ENCODE results near the gene GABPB2.

Gene GABPB2

DNA sequence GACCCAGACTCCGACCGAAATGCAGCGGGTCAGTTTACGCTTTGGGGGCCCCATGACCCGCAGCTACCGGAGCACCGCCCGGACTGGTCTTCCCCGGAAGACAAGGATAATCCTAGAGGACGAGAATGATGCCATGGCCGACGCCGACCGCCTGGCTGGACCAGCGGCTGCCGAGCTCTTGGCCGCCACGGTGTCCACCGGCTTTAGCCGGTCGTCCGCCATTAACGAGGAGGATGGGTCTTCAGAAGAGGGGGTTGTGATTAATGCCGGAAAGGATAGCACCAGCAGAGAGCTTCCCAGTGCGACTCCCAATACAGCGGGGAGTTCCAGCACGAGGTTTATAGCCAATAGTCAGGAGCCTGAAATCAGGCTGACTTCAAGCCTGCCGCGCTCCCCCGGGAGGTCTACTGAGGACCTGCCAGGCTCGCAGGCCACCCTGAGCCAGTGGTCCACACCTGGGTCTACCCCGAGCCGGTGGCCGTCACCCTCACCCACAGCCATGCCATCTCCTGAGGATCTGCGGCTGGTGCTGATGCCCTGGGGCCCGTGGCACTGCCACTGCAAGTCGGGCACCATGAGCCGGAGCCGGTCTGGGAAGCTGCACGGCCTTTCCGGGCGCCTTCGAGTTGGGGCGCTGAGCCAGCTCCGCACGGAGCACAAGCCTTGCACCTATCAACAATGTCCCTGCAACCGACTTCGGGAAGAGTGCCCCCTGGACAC lies 22.5 kb upstream of the GABPB2 start (continued):
- no peak; the same call in 1 of the 2 replicates for TF ChIP-seq SP2 (tag by site-specific recombination; IDR thresholded peaks at IDR 0.05)
- 0 out of 2 replicates have a peak, but pooled peaks have one; percentile 81 for TF ChIP-seq ZBTB20 (tag by site-specific recombination; IDR thresholded peaks at IDR 0.05)
- TF ChIP-seq MEIS1 (CRISPR knock-in tag; IDR thresholded peaks at IDR 0.05; ENCODE audit: borderline replicate concordance): no peak
- no peak for TF ChIP-seq ZNF629 (tag by site-specific recombination; IDR thresholded peaks at IDR 0.05)
- TF ChIP-seq ZNF677 (tag by site-specific recombination; IDR thresholded peaks at IDR 0.05): no peak
- no peak for TF ChIP-seq ZNF19 (tag by site-specific recombination; IDR thresholded peaks at IDR 0.05; ENCODE audit: low read depth)
- TF ChIP-seq ZNF426 (tag by site-specific recombination; IDR thresholded peaks at IDR 0.05): no peak
- no peak for TF ChIP-seq ZNF473 (tag by site-specific recombination; IDR thresholded peaks at IDR 0.05)
- no peak for TF ChIP-seq ZNF623 (tag by site-specific recombination; IDR thresholded peaks at IDR 0.05)
- TF ChIP-seq GLIS1 (tag by site-specific recombination; IDR thresholded peaks at IDR 0.05): peak; percentile 41
- TF ChIP-seq ZNF37A (tag by site-specific recombination; IDR thresholded peaks at IDR 0.05): no peak
- TF ChIP-seq ZBTB8A (tag by site-specific recombination; IDR thresholded peaks at IDR 0.05): peak; percentile 84
- TF ChIP-seq ZNF311 (tag by site-specific recombination; IDR thresholded peaks at IDR 0.05; ENCODE audit: borderline replicate concordance): no peak
- no peak for TF ChIP-seq ZFP41 (tag by site-specific recombination; IDR thresholded peaks at IDR 0.05; ENCODE audit: borderline replicate concordance)
- no peak for TF ChIP-seq MYNN (tag by site-specific recombination; IDR thresholded peaks at IDR 0.05; ENCODE audit: borderline replicate concordance)
- TF ChIP-seq, protein P1, sequence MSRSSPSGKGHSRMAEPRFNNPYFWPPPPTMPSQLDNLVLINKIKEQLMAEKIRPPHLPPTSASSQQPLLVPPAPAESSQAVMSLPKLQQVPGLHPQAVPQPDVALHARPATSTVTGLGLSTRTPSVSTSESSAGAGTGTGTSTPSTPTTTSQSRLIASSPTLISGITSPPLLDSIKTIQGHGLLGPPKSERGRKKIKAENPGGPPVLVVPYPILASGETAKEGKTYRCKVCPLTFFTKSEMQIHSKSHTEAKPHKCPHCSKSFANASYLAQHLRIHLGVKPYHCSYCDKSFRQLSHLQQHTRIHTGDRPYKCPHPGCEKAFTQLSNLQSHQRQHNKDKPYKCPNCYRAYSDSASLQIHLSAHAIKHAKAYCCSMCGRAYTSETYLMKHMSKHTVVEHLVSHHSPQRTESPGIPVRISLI (tag by site-specific recombination; IDR thresholded peaks at IDR 0.05): no peak
- no peak for TF ChIP-seq ZNF792 (tag by site-specific recombination; IDR thresholded peaks at IDR 0.05)
- no peak for TF ChIP-seq SALL2 (tag by site-specific recombination; IDR thresholded peaks at IDR 0.05; ENCODE audit: borderline replicate concordance)
- 0 out of 2 replicates have a peak, but pooled peaks have one; percentile 30 for TF ChIP-seq ZNF366 (tag by site-specific recombination; conservative IDR thresholded peaks at IDR 0.05)
- no peak for TF ChIP-seq ZSCAN23 (tag by site-specific recombination; IDR thresholded peaks at IDR 0.05)
- peak; percentile 99 for TF ChIP-seq ZNF335 (tag by site-specific recombination; conservative IDR thresholded peaks at IDR 0.05)
- TF ChIP-seq ZFP37 (tag by site-specific recombination; IDR thresholded peaks at IDR 0.05): 0 out of 2 replicates have a peak, but pooled peaks have one; percentile 27
- TF ChIP-seq GLI2 (tag by site-specific recombination; IDR thresholded peaks at IDR 0.05; ENCODE audit: borderline replicate concordance, low read depth): no peak
- TF ChIP-seq ZNF169 (tag by site-specific recombination; IDR thresholded peaks at IDR 0.05): no peak
- peak; percentile 73 for TF ChIP-seq ZBTB17 (tag by site-specific recombination; IDR thresholded peaks at IDR 0.05)
- no peak for TF ChIP-seq ZNF521 (tag by site-specific recombination; IDR thresholded peaks at IDR 0.05)
- no peak for TF ChIP-seq ZNF544 (tag by site-specific recombination; IDR thresholded peaks at IDR 0.05)
- no peak for TF ChIP-seq TCF7L2 (IDR thresholded peaks at IDR 0.05; ENCODE audit: borderline replicate concordance, low read depth, low read length)
- TF ChIP-seq ZSCAN30 (tag by site-specific recombination; IDR thresholded peaks at IDR 0.05): peak; percentile 9; the same call in 1 of the 2 replicates
- no peak for TF ChIP-seq ZNF510 (tag by site-specific recombination; IDR thresholded peaks at IDR 0.05; ENCODE audit: insufficient replicate concordance)
- TF ChIP-seq, protein P2, sequence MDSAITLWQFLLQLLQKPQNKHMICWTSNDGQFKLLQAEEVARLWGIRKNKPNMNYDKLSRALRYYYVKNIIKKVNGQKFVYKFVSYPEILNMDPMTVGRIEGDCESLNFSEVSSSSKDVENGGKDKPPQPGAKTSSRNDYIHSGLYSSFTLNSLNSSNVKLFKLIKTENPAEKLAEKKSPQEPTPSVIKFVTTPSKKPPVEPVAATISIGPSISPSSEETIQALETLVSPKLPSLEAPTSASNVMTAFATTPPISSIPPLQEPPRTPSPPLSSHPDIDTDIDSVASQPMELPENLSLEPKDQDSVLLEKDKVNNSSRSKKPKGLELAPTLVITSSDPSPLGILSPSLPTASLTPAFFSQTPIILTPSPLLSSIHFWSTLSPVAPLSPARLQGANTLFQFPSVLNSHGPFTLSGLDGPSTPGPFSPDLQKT (IDR thresholded peaks at IDR 0.05; ENCODE audit: borderline replicate concordance, low read depth, low read length): no peak
- TF ChIP-seq GLIS2 (tag by site-specific recombination; IDR thresholded peaks at IDR 0.05): peak; percentile 27
- no peak for TF ChIP-seq IKZF3 (tag by site-specific recombination; IDR thresholded peaks at IDR 0.05)
- TF ChIP-seq FEZF1 (tag by site-specific recombination; IDR thresholded peaks at IDR 0.05): no peak
- TF ChIP-seq ZNF221 (tag by site-specific recombination; IDR thresholded peaks at IDR 0.05; ENCODE audit: borderline replicate concordance): no peak
- TF ChIP-seq, protein P3, sequence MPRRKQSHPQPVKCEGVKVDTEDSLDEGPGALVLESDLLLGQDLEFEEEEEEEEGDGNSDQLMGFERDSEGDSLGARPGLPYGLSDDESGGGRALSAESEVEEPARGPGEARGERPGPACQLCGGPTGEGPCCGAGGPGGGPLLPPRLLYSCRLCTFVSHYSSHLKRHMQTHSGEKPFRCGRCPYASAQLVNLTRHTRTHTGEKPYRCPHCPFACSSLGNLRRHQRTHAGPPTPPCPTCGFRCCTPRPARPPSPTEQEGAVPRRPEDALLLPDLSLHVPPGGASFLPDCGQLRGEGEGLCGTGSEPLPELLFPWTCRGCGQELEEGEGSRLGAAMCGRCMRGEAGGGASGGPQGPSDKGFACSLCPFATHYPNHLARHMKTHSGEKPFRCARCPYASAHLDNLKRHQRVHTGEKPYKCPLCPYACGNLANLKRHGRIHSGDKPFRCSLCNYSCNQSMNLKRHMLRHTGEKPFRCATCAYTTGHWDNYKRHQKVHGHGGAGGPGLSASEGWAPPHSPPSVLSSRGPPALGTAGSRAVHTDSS (tag by site-specific recombination; IDR thresholded peaks at IDR 0.05): no peak
- TF ChIP-seq, protein P4, sequence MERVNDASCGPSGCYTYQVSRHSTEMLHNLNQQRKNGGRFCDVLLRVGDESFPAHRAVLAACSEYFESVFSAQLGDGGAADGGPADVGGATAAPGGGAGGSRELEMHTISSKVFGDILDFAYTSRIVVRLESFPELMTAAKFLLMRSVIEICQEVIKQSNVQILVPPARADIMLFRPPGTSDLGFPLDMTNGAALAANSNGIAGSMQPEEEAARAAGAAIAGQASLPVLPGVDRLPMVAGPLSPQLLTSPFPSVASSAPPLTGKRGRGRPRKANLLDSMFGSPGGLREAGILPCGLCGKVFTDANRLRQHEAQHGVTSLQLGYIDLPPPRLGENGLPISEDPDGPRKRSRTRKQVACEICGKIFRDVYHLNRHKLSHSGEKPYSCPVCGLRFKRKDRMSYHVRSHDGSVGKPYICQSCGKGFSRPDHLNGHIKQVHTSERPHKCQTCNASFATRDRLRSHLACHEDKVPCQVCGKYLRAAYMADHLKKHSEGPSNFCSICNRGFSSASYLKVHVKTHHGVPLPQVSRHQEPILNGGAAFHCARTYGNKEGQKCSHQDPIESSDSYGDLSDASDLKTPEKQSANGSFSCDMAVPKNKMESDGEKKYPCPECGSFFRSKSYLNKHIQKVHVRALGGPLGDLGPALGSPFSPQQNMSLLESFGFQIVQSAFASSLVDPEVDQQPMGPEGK (tag by site-specific recombination; IDR thresholded peaks at IDR 0.05): peak; percentile 1

Measured in HEK293 (cell line).